ENCODE data around the gene SNAI3.

DNA sequence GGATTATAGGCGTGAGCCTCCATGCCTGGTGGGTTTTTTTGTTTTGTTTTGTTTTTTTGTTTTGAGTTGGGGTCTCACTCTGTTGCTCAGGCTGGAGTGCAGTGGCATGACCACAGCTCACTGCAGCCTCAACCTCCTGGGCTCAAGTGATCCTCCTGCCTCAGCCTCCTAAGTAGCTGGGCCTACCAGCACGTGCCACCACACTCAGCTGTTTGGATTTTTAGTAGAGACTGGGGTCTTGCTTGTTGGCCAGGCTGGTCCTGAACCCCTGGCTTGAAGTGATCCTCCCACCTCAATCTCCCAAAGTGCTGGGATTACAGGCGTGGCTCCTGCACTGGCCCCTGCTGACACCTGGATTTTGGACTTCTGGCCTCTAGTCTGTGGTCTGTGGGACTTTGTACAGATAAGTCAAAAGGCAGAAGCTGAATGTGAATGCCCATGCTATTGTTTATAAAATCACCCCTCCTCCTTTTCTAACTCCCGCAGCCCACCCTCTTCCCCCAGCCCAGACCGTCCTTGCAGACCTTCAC is 5.7 kb downstream of the SNAI3 start:
- TF ChIP-seq POLR2AphosphoS5 (IDR thresholded peaks at IDR 0.05) = no peak
- TF ChIP-seq, protein P1, sequence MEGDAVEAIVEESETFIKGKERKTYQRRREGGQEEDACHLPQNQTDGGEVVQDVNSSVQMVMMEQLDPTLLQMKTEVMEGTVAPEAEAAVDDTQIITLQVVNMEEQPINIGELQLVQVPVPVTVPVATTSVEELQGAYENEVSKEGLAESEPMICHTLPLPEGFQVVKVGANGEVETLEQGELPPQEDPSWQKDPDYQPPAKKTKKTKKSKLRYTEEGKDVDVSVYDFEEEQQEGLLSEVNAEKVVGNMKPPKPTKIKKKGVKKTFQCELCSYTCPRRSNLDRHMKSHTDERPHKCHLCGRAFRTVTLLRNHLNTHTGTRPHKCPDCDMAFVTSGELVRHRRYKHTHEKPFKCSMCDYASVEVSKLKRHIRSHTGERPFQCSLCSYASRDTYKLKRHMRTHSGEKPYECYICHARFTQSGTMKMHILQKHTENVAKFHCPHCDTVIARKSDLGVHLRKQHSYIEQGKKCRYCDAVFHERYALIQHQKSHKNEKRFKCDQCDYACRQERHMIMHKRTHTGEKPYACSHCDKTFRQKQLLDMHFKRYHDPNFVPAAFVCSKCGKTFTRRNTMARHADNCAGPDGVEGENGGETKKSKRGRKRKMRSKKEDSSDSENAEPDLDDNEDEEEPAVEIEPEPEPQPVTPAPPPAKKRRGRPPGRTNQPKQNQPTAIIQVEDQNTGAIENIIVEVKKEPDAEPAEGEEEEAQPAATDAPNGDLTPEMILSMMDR (IDR thresholded peaks at IDR 0.05 in 8 of 11, conservative IDR thresholded peaks at IDR 0.05 in 3 of 11) = no peak
- TF ChIP-seq POLR2A (IDR thresholded peaks at IDR 0.05) = no peak

Data from spleen (tissue), 7 donors.